GM19238 (cell line): ENCODE results near the gene EHBP1.
A peak's percentile ranks its signal among the peaks of the same experiment; 100 is the strongest.
"Not testable (repeated sequence)": the region's sequence is repeated elsewhere in the genome, so short reads cannot be mapped to it uniquely, and the experiment has no call there.

Experiments
- DNase-seq: peaks from one replicate; pipeline ENCODE4 v3.0.0; 2011; ENCODE audit warnings: low spot score; ENCODE audit not compliant: insufficient read length

The EHBP1 gene

GRCh38 chr2:62705859-62706720, 577 bp downstream of the EHBP1 start:
- DNase-seq = peak; percentile 19

DNA sequence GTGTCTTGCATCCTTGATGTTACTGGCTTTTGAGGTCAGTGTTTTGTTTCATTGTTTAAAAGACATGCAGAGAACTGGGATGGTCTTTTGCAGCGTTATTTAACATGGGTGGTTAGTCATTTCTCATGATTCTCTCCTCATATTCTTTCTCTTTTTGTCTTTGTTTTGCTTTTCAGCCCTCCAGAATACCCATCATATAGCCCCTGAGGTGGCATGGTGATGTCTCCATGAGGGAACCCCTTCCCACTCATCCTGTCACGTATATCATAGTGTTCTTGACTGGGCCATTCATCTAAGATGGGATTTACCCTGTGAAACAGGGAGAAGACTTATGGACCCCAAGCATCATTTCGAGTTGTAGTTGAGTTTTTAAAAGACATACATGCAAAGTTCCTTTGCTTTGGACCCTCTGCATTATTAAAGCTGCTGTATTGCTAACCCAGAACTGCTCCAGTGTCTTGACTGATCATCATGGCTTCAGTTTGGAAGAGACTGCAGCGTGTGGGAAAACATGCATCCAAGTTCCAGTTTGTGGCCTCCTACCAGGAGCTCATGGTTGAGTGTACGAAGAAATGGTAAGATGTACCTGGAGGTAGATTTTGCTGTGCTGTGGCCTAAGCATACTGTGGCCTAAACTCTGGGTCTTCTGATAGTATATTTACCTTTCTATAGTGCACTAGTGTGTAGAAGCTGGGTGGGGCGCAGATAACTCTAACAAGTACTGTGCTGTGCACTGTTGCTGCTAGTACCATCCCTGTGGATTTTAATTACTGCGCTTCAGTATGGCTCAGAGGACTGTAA, 1.4 kb downstream of the EHBP1 start:
- no peak for DNase-seq

DNA sequence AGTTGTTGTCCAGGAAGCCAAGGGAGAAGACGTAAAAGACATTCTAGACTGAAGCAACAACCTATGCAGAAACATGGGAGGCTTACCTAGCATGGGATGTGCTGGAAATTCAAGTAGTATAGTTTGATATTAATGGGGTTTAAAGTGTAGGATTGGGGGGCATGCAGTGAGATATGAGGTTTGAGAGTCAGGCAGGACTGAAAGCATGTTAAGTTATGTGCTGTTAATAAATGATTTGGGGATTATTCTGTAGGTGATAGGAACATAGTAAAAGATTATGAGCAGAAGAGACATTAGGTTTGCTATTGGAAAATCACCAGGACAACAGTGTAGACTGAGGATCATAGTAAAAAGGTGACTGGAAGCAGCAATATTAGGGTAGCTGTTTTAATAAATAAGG, 3.2 kb downstream of the EHBP1 start:
- no peak for DNase-seq

DNA sequence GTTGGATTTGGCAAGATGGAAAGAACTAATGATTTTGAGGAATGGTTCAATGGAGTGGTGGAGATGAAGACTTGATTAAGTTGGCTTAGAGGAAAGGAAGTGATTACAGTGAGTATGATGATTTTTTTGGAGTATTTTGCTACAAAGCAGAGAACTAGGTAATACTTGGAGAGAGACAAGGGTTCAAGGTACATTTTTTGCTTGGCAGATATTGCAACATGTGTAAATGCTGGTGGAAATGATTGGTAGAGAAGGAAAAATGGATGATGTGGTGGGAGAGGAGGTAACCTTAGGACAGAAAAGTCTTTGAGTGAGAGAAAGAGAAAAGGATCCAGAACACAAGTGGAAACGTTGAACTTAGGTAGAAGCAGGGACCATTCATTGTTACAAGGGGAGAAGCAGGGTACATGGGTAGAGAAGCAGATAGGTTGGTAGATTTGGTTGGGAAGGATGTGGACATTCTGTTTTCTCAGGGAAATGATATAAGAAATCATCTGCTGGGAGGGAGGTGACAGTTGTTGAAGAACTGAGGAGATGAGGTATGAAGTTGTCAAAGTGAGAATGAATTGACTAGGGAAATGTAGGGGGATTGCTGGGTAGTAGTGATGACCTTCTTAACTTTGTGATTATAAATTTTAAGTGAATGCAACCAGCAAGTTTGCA, 6.5 kb downstream of the EHBP1 start:
- DNase-seq = no peak

DNA sequence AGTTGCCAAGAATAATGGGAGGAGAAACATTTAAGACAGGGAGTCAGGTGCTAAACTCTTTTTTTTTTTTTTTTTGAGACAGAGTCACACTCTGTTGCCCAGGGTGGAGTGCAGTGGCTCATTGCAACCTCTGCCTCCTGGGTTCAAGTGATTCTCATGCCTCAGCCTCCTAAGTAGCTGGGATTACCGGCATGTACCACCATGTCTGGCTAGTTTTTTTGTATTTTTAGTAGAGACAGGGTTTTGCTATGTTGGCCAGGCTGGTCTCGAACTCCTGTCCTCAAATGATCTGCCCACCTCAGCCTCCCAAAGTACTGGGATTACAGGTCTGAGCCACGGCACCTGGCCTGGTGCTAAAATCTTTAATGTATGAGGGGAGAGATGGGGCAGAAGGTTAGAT, 7.7 kb downstream of the EHBP1 start:
- not testable (repeated sequence) for DNase-seq

DNA sequence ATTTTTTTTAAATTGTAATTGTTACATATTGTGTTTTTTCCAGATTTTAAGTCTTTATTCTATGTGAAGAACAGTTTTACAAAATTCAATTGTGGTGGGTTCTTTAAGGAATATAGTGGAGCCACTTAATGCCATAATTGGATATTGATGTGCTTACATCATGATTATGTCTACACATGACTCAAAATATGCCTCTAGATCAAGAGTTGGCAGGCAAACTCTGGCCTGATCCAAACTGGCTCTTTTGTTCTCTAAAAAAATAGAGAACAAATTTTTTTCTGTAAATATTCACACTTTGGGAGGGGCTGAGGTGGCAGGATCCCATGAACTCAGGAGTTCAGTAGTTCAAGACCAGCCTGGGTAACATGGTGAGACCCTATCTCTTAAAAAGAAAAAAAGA, 8.3 kb downstream of the EHBP1 start:
- DNase-seq = no peak

GRCh38 chr2:62716768-62717167, 11.3 kb downstream of the EHBP1 start:
- DNase-seq = no peak

DNA sequence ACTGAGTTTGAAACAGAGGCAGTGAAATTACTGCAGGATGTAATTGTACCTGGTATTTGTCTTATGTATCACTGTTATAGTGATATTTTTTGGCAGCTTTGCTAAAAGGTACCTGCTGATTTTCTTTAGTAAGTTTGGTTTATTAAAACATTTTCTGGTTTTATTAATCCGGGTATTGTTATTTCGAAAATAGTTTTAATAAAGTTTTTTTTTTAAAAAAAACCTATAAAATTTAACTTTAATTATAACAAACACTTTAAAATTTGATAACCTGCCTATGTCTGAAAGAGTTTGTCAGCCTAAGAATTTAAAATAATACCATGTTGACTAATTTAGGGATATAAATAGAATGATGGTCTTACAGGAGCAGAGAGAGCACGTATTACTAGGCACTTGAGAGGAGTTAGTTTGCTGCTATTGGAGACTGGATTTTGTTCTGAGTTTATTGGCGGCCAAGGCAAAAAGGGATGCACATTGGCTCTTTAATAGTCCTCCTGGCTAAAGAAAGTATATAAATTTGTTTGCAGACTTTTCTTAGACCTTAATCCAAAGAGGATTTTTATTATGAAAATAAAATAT, 12.1 kb downstream of the EHBP1 start:
- DNase-seq = no peak

- DNase-seq = no peak
Observed at GRCh38 chr2:62718225-62718822, 12.8 kb downstream of the EHBP1 start.

GRCh38 chr2:62719757-62720156, 14.2 kb downstream of the EHBP1 start:
- no peak for DNase-seq

- no peak for DNase-seq
Observed at GRCh38 chr2:62722679-62723078, 17.2 kb downstream of the EHBP1 start.

- DNase-seq = no peak
Observed at GRCh38 chr2:62723253-62723652, 17.7 kb downstream of the EHBP1 start.

GRCh38 chr2:62724106-62724505, 18.6 kb downstream of the EHBP1 start:
- no peak for DNase-seq

DNA sequence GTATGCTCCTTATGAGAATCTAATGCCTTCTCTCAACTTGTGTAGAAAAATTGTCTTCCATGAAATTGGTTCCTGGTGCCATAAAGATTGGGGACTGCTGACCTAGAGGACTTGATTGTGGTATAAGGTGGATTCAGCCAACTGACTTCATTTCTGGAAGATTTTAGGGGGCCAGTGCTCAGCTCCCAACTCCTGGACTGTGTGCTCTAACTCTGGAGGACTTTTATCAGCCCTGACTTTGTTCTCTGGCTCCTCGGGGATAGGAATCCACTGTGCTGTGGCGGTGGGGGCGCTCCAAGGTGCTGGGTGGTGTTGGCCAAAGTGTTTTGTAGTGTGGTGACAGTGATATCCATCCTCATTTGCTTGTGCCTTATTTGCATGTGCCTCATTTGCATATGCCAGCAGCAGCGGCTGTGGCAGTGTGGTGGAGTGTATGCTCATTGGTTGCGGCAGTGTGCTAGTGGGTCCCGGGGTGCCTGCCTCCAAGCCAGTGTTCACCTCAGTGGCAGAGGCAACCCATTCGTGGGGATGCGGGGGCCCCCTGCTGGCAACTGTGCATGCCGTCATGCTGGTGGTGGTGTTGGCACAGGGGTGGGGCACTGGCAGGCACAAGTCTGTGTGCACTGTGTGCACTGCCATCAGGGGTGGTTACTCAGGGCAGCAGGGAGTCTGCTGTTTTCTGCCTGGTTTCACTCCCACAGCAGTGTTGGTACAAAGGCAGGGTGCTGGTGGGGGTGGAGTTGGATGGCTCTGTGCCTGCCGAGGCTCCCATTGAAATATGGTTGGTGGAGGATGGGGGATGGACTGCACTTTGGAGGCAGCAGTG, 19.6 kb downstream of the EHBP1 start:
- no peak for DNase-seq

GRCh38 chr2:62725712-62726055, 20.2 kb downstream of the EHBP1 start:
- DNase-seq = no peak

DNA sequence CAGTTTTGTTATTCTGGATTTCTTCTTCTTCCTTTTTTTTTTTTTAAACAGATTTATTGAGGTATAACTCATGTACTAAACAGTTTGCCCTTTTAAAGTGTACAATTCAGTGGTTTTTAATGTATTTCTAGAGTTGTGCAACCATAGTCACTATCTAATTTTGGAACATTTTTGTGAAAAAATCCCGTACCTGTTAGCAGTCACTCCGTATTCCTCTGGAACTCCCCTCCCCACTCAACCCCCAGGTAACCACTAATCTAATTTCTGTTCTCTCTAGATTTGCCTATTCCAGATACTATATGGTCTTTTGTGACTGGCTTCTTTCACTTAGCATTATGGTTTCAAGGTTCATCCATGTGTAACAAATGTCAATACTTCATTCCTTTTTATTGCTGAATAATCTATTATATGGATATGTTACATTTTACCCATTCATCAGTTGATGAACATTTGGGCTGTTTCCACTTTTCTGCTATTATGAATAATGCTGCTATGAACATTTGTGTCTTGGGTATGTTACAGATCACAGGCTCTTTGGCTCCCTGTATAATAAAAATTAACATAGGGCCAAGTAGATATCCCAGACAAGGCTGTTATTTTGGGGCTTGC, 21.9 kb downstream of the EHBP1 start:
- DNase-seq = no peak

GRCh38 chr2:62727876-62728566, 22.5 kb downstream of the EHBP1 start:
- DNase-seq = no peak

GRCh38 chr2:62731275-62731674, 25.8 kb downstream of the EHBP1 start:
- no peak for DNase-seq

DNA sequence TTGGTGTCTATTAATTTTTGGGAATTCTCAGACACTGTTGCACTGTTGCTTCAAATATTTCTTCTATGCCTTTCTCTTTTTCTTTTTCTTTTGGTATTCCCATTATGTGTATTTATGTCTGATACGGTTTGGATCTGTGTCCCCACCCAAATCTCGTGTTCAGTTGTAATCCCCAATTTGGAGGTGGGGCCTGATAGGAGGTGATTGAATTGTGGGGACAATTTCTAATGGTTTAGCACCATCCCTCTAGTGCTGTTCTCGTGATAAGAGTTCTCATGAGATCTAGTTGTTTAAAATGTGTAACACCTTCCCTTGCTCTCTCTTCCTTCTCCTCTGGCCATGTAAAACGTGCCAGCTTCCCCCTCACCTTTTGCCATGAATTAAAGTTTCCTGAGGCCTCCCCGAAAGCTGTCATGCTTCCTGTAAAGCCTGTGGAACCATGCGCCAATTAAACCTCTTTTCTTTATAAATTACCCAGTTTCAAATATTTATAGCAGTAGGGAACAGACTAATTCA, 26.8 kb downstream of the EHBP1 start:
- DNase-seq = no peak
